Neural cell (in vitro differentiated cells): ENCODE measurements around the gene SNRNP27. TPM values are rescaled to one million over a fixed set of nuclear protein-coding genes. Genes with fewer than 3 reads are reported as not detected.
A peak's percentile ranks its signal among the peaks of the same experiment; 100 is the strongest.

Experiments used
- H2AFZ ChIP-seq: fragments of 200-600, 300-800 bp; sonication (generic), shearing (Covaris generic); 2 replicates; pipeline ENCODE4 v1.6.0; 2014; ENCODE audit warnings: low read depth, mild to moderate bottlenecking, antibody characterized with exemption, low read length, moderate library complexity
- H3F3A ChIP-seq: fragments of 200-600 bp; shearing (Covaris generic); 2 replicates; pipeline ENCODE4 v1.6.1; 2016; ENCODE audit warnings: mild to moderate bottlenecking, moderate library complexity, mixed read lengths, antibody characterized with exemption, low read length; ENCODE audit not compliant: insufficient read depth, poor library complexity, severe bottlenecking
- H3K27ac ChIP-seq: fragments of 200-600, 300-800 bp; sonication (generic), shearing (Covaris generic); 2 replicates; pipeline ENCODE4 v1.5.1; 2014; ENCODE audit warnings: mild to moderate bottlenecking, low read length, moderate library complexity
- H3K27me3 ChIP-seq: fragments of 300-800, 200-600 bp; sonication (generic), shearing (Covaris generic); 2 replicates; pipeline ENCODE4 v1.6.0; 2014; ENCODE audit warnings: mild to moderate bottlenecking, low read depth, low read length, moderate library complexity; ENCODE audit not compliant: insufficient read depth
- H3K36me3 ChIP-seq: fragments of 300-800, 200-600 bp; sonication (generic), shearing (Covaris generic); 2 replicates; pipeline ENCODE4 v1.5.1; 2014; ENCODE audit warnings: mild to moderate bottlenecking, antibody characterized with exemption, low read length, moderate library complexity; ENCODE audit not compliant: insufficient read depth
- H3K4me2 ChIP-seq: fragments of 300-800, 200-600 bp; sonication (generic), shearing (Covaris generic); 2 replicates; pipeline ENCODE4 v1.6.0; 2014; ENCODE audit warnings: mild to moderate bottlenecking, low read length
- H3K4me3 ChIP-seq: fragments of 300-800, 200-600 bp; sonication (generic), shearing (Covaris generic); 2 replicates; pipeline ENCODE4 v1.5.1; 2014; ENCODE audit warnings: mild to moderate bottlenecking, low read length, moderate library complexity
- H3K79me2 ChIP-seq: fragments of 200-600 bp; shearing (Covaris generic); replicated peaks from 2 replicates; pipeline ENCODE4 v1.6.0; 2014; ENCODE audit warnings: mild to moderate bottlenecking, low read length, moderate library complexity; ENCODE audit not compliant: insufficient read depth
- H3K9ac ChIP-seq: fragments of 300-800, 200-600 bp; sonication (generic), shearing (Covaris generic); 2 replicates; pipeline ENCODE4 v1.6.1; 2016; ENCODE audit warnings: mild to moderate bottlenecking, low read length, mixed read lengths
- H3K9me2 ChIP-seq: fragments of 200-600 bp; shearing (Covaris generic); 2 replicates; pipeline ENCODE4 v1.6.1; 2016; ENCODE audit warnings: mild to moderate bottlenecking, low read length, mixed read lengths; ENCODE audit not compliant: insufficient read depth
- H3K9me3 ChIP-seq: fragments of 200-600, 300-800 bp; sonication (generic), shearing (Covaris generic); 2 replicates; pipeline ENCODE4 v1.6.1; 2016; ENCODE audit warnings: mild to moderate bottlenecking, mixed run types, low read length, moderate library complexity, mixed read lengths
- H4K20me1 ChIP-seq: fragments of 200-600 bp; shearing (Covaris generic); 2 replicates; pipeline ENCODE4 v1.6.1; 2016; ENCODE audit warnings: mild to moderate bottlenecking, mixed run types; ENCODE audit not compliant: insufficient read depth
- CTCF ChIP-seq: fragments of 450-650 bp; IDR thresholded peaks from 2 replicates; pipeline ENCODE4 v1.5.1; 2014; ENCODE audit warnings: antibody characterized with exemption, mild to moderate bottlenecking, moderate library complexity; ENCODE audit not compliant: poor library complexity, severe bottlenecking
- EP300 ChIP-seq: fragments of 450-650 bp; conservative IDR thresholded peaks from 2 replicates; pipeline ENCODE4 v1.6.1; 2014; ENCODE audit warnings: antibody characterized with exemption, mild to moderate bottlenecking, moderate library complexity; ENCODE audit not compliant: poor library complexity, severe bottlenecking
- EZH2 ChIP-seq: fragments of 200-600, 300-800 bp; shearing (Covaris generic), sonication (generic); IDR thresholded peaks from 2 replicates; pipeline ENCODE4 v1.6.1; 2014; ENCODE audit warnings: antibody characterized with exemption, low read length, borderline replicate concordance, mild to moderate bottlenecking; ENCODE audit not compliant: insufficient read depth, poor library complexity, severe bottlenecking
- MXI1 ChIP-seq: fragments of 450-650 bp; conservative IDR thresholded peaks from 2 replicates; pipeline ENCODE4 v1.6.1; 2014; ENCODE audit warnings: antibody characterized with exemption, mild to moderate bottlenecking; ENCODE audit not compliant: poor library complexity, severe bottlenecking
- POLR2AphosphoS5 ChIP-seq: IDR thresholded peaks from 2 replicates; pipeline ENCODE4 v1.6.1; 2012
- RAD21 ChIP-seq: fragments of 450-650 bp; conservative IDR thresholded peaks from 2 replicates; pipeline ENCODE4 v1.6.1; 2014; ENCODE audit warnings: antibody characterized with exemption, mild to moderate bottlenecking, moderate library complexity
- REST ChIP-seq: IDR thresholded peaks from 2 replicates; pipeline ENCODE4 v1.6.1; 2012; ENCODE audit warnings: borderline replicate concordance
- SMC3 ChIP-seq: fragments of 450-650 bp; conservative IDR thresholded peaks from 2 replicates; pipeline ENCODE4 v1.6.1; 2014; ENCODE audit warnings: antibody characterized with exemption, mild to moderate bottlenecking, moderate library complexity; ENCODE audit not compliant: poor library complexity
- TAF1 ChIP-seq: IDR thresholded peaks from 2 replicates; pipeline ENCODE4 v1.6.1; 2012; ENCODE audit warnings: low read depth
- polyA plus RNA-seq: library from polyadenylated mRNA; depleted of rRNA; stranded (reverse); fragments of >200 nt; gene quantifications from 2 replicates; pipeline ENCODE4 v1.2.3, GENCODE V29; 2014

The SNRNP27 gene
- polyA plus RNA-seq, 1 donor from 2014 or later, result 90.7 TPM

- peaks cover 15% of the 10 kb centered on the region for H3K79me2 ChIP-seq
- no peak overlapping the region for H2AFZ ChIP-seq
- H3K27ac ChIP-seq, result no peak overlapping the region
- no peaks in the 10 kb centered on the region for H3K27me3 ChIP-seq
- H3K36me3 ChIP-seq, result no peaks in the 10 kb centered on the region
- no peaks in the 10 kb centered on the region for H3K9me3 ChIP-seq
- H3K4me3 ChIP-seq, result no peak overlapping the region
- no peaks in the 10 kb centered on the region for H3K9me2 ChIP-seq
- no peaks in the 10 kb centered on the region for H3F3A ChIP-seq
- no peak overlapping the region for H3K4me2 ChIP-seq
- TF ChIP-seq TAF1 (no peak), EP300 (no peak), CTCF (peak; percentile 76), RAD21 (peak; percentile 77), POLR2AphosphoS5 (no peak), REST (no peak), MXI1 (no peak), SMC3 (peak; percentile 64), EZH2 (no peak)
- H4K20me1 ChIP-seq, result no peaks in the 10 kb centered on the region
- H3K9ac ChIP-seq, result no peak overlapping the region
These were observed 18.3 kb downstream of the SNRNP27 start for GRCh38 chr2:69911985-69912563.

GRCh38 chr2:69914164-69914949 is 20.6 kb downstream of the SNRNP27 start:
- peak overlapping the region; percentile 95 for H3K9ac ChIP-seq
- H3K36me3 ChIP-seq, result no peaks in the 10 kb centered on the region
- H3K9me3 ChIP-seq, result no peaks in the 10 kb centered on the region
- H3K4me2 ChIP-seq, result peak overlapping the region; percentile 54
- no peaks in the 10 kb centered on the region for H3K27me3 ChIP-seq
- TF ChIP-seq CTCF (peak; percentile 38), EP300 (no peak), SMC3 (peak; percentile 45), REST (peak; percentile 80), EZH2 (no peak), POLR2AphosphoS5 (peak; percentile 90), RAD21 (peak; percentile 32), TAF1 (no peak), MXI1 (peak; percentile 95)
- peak overlapping the region; percentile 88 for H3K27ac ChIP-seq
- peaks cover 25% of the 10 kb centered on the region for H3K79me2 ChIP-seq
- peak overlapping the region; percentile 73 for H2AFZ ChIP-seq
- H3K4me3 ChIP-seq, result peak overlapping the region; percentile 85
- H3F3A ChIP-seq, result no peaks in the 10 kb centered on the region
- H3K9me2 ChIP-seq, result no peaks in the 10 kb centered on the region
- H4K20me1 ChIP-seq, result no peaks in the 10 kb centered on the region
